ENCODE data around the gene CDC73. TPM values are rescaled to one million over a fixed set of nuclear protein-coding genes. Genes with fewer than 3 reads are reported as not detected.

CDC73 gene
- total and polyA plus RNA-seq, 10 of the 15 experiments (the other 5 are each of a cell fraction or from before 2014, with no cell fraction given), result 10.6 to 43.4 (median 21.7) TPM

- ChIA-PET CTCF (no interaction called here), RAD21 (ENCODE audit: unreplicated experiment) (interaction anchor here (0.6 kb wide), 1 partner anchor 21 kb away, joined by 3 read pairs; no protein-coding TSS in a partner anchor), POLR2A (interaction anchor here (0.6 kb wide), 1 partner anchor 99 kb away, joined by 4 read pairs; no protein-coding TSS in a partner anchor), SMC1A (ENCODE audit: uncharacterized antibody, unreplicated experiment) (no interaction called here)
- H2AFZ ChIP-seq (ENCODE audit: control insufficient read depth, low read depth, low read length), result no peak overlapping the region
- no peak for ATAC-seq
- H3K27me3 ChIP-seq (replicated peaks in 1 of 2; ENCODE audit: control insufficient read depth in 2 of 2, insufficient read depth in 2 of 2, low read length in 1 of 2), result no peaks in the 10 kb centered on the region
- no peak for DNase-seq (ENCODE audit: low read depth, low spot score)
- in situ Hi-C loops (cut with MboI) (no loop called here), intact Hi-C loops (cut with micrococcal nuclease; ENCODE audit: unreplicated experiment) (no loop called here)
- H3K9ac ChIP-seq (ENCODE audit: control insufficient read depth, insufficient read depth, low read length), result no peak overlapping the region
- no peak overlapping the region for H3K27ac ChIP-seq (ENCODE audit: control insufficient read depth, insufficient read depth)
- TF ChIP-seq ZZZ3 (IDR thresholded peaks at IDR 0.05; ENCODE audit: control insufficient read depth, insufficient read length, low read depth) (no peak), CUX1 (IDR thresholded peaks at IDR 0.05; ENCODE audit: insufficient replicate concordance, low read depth, low read length) (no peak), NFXL1 (IDR thresholded peaks at IDR 0.05; ENCODE audit: borderline replicate concordance) (no peak), SP1 (IDR thresholded peaks at IDR 0.05; ENCODE audit: low read depth, low read length) (no peak), HDGF (IDR thresholded peaks at IDR 0.05) (no peak), ATF7 (IDR thresholded peaks at IDR 0.05; ENCODE audit: low read depth) (no peak), REST (IDR thresholded peaks at IDR 0.05; ENCODE audit: low read depth, low read length) (no peak), YY1 (IDR thresholded peaks at IDR 0.05; ENCODE audit: low read depth, low read length) (no peak), KLF5 (IDR thresholded peaks at IDR 0.05; ENCODE audit: partially characterized antibody) (no peak)
- H3K4me3 ChIP-seq, result no peak overlapping the region
- FAIRE-seq, result no peak
- WGBS (ENCODE audit: insufficient coverage, insufficient replicate concordance, low lambda C conversion rate, missing lambda C conversion rate), result 74% methylated on average over 4 of the region's 4 CpGs
- H3K4me2 ChIP-seq (ENCODE audit: control insufficient read depth, insufficient read depth), result no peak overlapping the region
- H3K9me3 ChIP-seq (replicated peaks; ENCODE audit: control insufficient read depth, insufficient read depth, low read length), result no peaks in the 10 kb centered on the region; the same call in 2 of the 3 replicates
- H3K36me3 ChIP-seq (ENCODE audit: control insufficient read depth in 2 of 2, insufficient read depth in 2 of 2, low read length in 1 of 2), result no peaks in the 10 kb centered on the region; a peak in 1 of 4 replicates
- H3K79me2 ChIP-seq (ENCODE audit: control insufficient read depth, insufficient read depth, low read length), result no peaks in the 10 kb centered on the region
- no TSS peak for BruUV-seq (replicated peaks)
- H3K4me1 ChIP-seq (ENCODE audit: control insufficient read depth, insufficient read depth, low read length), result peaks cover 7% of the 10 kb centered on the region; the same call in 1 of the 2 replicates
- H4K20me1 ChIP-seq (ENCODE audit: control insufficient read depth, insufficient read depth), result no peaks in the 10 kb centered on the region
Observed at GRCh38 chr1:193264313-193265065, 142.7 kb downstream of the CDC73 start.
